ENCODE results near the gene PHAX. TPM values are rescaled to one million over a fixed set of nuclear protein-coding genes. Genes with fewer than 3 reads are reported as not detected.
"Not testable (repeated sequence)": the region's sequence is repeated elsewhere in the genome, so short reads cannot be mapped to it uniquely, and the experiment has no call there.

PHAX gene
- total RNA-seq, 1 experiment from 2014 or later, result 30.6 TPM

DNA sequence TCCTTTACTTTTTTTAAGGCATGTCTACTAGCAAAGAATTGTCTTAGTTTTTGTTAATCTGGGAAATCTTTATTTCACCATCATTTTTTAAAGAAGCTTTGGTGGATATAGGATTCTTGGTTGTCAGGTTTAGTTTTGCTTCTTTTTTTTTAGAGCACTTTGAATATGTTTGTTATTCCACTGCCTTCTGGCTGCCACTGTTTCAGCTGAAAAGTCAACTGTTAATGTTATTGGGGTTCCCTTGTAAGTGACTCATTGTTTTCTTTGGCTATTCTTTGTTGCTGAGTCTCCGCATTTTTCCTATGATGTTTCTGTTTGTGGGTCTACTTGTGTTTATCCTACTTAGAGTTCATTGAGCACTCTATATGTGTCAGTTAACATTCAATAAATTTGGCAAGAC, 44.4 kb downstream of the PHAX start:
- H3K9me3 ChIP-seq (ENCODE audit: insufficient read depth, low read depth), result peaks cover 10% of the 10 kb centered on the region; the same call in 1 of the 2 replicates
- no peak for TF ChIP-seq EZH2 (IDR thresholded peaks at IDR 0.05; ENCODE audit: low read depth)
- TF ChIP-seq, protein P1, sequence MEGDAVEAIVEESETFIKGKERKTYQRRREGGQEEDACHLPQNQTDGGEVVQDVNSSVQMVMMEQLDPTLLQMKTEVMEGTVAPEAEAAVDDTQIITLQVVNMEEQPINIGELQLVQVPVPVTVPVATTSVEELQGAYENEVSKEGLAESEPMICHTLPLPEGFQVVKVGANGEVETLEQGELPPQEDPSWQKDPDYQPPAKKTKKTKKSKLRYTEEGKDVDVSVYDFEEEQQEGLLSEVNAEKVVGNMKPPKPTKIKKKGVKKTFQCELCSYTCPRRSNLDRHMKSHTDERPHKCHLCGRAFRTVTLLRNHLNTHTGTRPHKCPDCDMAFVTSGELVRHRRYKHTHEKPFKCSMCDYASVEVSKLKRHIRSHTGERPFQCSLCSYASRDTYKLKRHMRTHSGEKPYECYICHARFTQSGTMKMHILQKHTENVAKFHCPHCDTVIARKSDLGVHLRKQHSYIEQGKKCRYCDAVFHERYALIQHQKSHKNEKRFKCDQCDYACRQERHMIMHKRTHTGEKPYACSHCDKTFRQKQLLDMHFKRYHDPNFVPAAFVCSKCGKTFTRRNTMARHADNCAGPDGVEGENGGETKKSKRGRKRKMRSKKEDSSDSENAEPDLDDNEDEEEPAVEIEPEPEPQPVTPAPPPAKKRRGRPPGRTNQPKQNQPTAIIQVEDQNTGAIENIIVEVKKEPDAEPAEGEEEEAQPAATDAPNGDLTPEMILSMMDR (conservative IDR thresholded peaks at IDR 0.05), result no peak
- H3K79me2 ChIP-seq (ENCODE audit: low read depth), result no peaks in the 10 kb centered on the region
- POLR2A ChIA-PET (ENCODE audit: unreplicated experiment), result no interaction called here
- no peak for DNase-seq
- H3K4me1 ChIP-seq (replicated peaks; ENCODE audit: insufficient read depth), result no peaks in the 10 kb centered on the region
- H3F3A ChIP-seq (ENCODE audit: insufficient read depth, low read depth), result no peaks in the 10 kb centered on the region
- no peaks in the 10 kb centered on the region for H3K27me3 ChIP-seq (ENCODE audit: insufficient read depth, low read depth)
- H3K36me3 ChIP-seq (ENCODE audit: low read depth), result no peaks in the 10 kb centered on the region
- H3K27ac ChIP-seq, result no peak overlapping the region
- H3K9me2 ChIP-seq (ENCODE audit: insufficient read depth), result no peaks in the 10 kb centered on the region
- intact Hi-C loops (cut with micrococcal nuclease; ENCODE audit: unreplicated experiment), result no loop called here
- H2AFZ ChIP-seq, result no peak overlapping the region
- no TSS peak for BruUV-seq (replicated peaks)
- no peak overlapping the region for H3K4me2 ChIP-seq
- CTCF ChIA-PET, result interaction anchor here (0.6 kb wide), 1 partner anchor 927 kb away, joined by 8 read pairs; no protein-coding TSS in a partner anchor
- H4K20me1 ChIP-seq (ENCODE audit: insufficient read depth), result no peaks in the 10 kb centered on the region; the same call in 1 of the 2 replicates
- no peak overlapping the region for H3K4me3 ChIP-seq

GRCh38 chr5:126647071-126647470, 46.3 kb downstream of the PHAX start:
- Histone ChIP-seq H2AFZ (no peak overlapping the region), H3K36me3 (ENCODE audit: low read depth) (no peaks in the 10 kb centered on the region), H3K4me1 (replicated peaks; ENCODE audit: insufficient read depth) (no peaks in the 10 kb centered on the region), H3K79me2 (ENCODE audit: low read depth) (no peaks in the 10 kb centered on the region), H4K20me1 (ENCODE audit: insufficient read depth) (no peaks in the 10 kb centered on the region), H3K9me3 (ENCODE audit: insufficient read depth, low read depth) (peaks cover 10% of the 10 kb centered on the region; the same call in 1 of the 2 replicates), H3K4me3 (no peak overlapping the region), H3K4me2 (no peak overlapping the region), H3K27me3 (ENCODE audit: insufficient read depth, low read depth) (no peaks in the 10 kb centered on the region), H3K9me2 (ENCODE audit: insufficient read depth) (no peaks in the 10 kb centered on the region), H3K27ac (no peak overlapping the region), H3F3A (ENCODE audit: insufficient read depth, low read depth) (no peaks in the 10 kb centered on the region)
- ChIA-PET CTCF (no interaction called here), POLR2A (ENCODE audit: unreplicated experiment) (no interaction called here)
- no peak for DNase-seq
- no TSS peak for BruUV-seq (replicated peaks)
- intact Hi-C loops (cut with micrococcal nuclease; ENCODE audit: unreplicated experiment), result no loop called here
- no peak for TF ChIP-seq EZH2 (IDR thresholded peaks at IDR 0.05; ENCODE audit: low read depth)
- TF ChIP-seq, protein P1 (conservative IDR thresholded peaks at IDR 0.05), result no peak

DNA sequence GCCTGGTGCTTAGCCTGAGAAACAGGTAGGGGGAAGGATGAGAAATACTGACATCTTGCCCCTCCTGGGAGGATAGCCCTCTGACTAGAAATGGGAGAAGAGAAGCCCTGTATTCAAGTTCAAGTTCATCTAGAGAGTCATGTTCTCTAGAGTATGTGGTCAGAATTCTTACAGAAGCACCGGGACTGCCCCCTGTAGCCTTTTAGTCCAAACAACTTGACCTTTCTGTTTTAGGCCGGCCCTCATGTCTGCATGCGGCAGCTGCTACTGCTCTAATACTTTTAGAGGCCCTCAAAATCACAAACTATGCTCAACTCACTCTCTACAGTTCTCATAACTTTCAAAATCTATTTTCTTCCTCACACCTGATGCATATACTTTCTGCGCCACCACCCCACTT, 47.7 kb downstream of the PHAX start:
- H3F3A ChIP-seq (ENCODE audit: insufficient read depth, low read depth), result no peaks in the 10 kb centered on the region
- no TSS peak for BruUV-seq (replicated peaks)
- no peaks in the 10 kb centered on the region for H4K20me1 ChIP-seq (ENCODE audit: insufficient read depth)
- TF ChIP-seq, protein P1 (conservative IDR thresholded peaks at IDR 0.05), result no peak
- no peak for TF ChIP-seq EZH2 (IDR thresholded peaks at IDR 0.05; ENCODE audit: low read depth)
- no peaks in the 10 kb centered on the region for H3K27me3 ChIP-seq (ENCODE audit: insufficient read depth, low read depth)
- ChIA-PET POLR2A (ENCODE audit: unreplicated experiment) (no interaction called here), CTCF (no interaction called here)
- intact Hi-C loops (cut with micrococcal nuclease; ENCODE audit: unreplicated experiment), result no loop called here
- H2AFZ ChIP-seq, result no peak overlapping the region
- H3K36me3 ChIP-seq (ENCODE audit: low read depth), result no peaks in the 10 kb centered on the region
- no peaks in the 10 kb centered on the region for H3K79me2 ChIP-seq (ENCODE audit: low read depth)
- H3K4me1 ChIP-seq (replicated peaks; ENCODE audit: insufficient read depth), result no peaks in the 10 kb centered on the region
- DNase-seq, result no peak
- H3K9me2 ChIP-seq (ENCODE audit: insufficient read depth), result no peaks in the 10 kb centered on the region
- peaks cover 10% of the 10 kb centered on the region; the same call in 1 of the 2 replicates for H3K9me3 ChIP-seq (ENCODE audit: insufficient read depth, low read depth)
- H3K4me3 ChIP-seq, result no peak overlapping the region
- H3K4me2 ChIP-seq, result no peak overlapping the region
- H3K27ac ChIP-seq, result no peak overlapping the region

- H3F3A ChIP-seq (ENCODE audit: insufficient read depth, low read depth); H3K4me1 ChIP-seq (replicated peaks; ENCODE audit: insufficient read depth); DNase-seq; H2AFZ ChIP-seq; H3K79me2 ChIP-seq (ENCODE audit: low read depth); H3K36me3 ChIP-seq (ENCODE audit: low read depth); H3K4me2 ChIP-seq; intact Hi-C loops (cut with micrococcal nuclease; ENCODE audit: unreplicated experiment); H3K27me3 ChIP-seq (ENCODE audit: insufficient read depth, low read depth); H4K20me1 ChIP-seq (ENCODE audit: insufficient read depth); H3K9me2 ChIP-seq (ENCODE audit: insufficient read depth); POLR2A ChIA-PET (ENCODE audit: unreplicated experiment); BruUV-seq (replicated peaks); H3K27ac ChIP-seq; H3K4me3 ChIP-seq; CTCF ChIA-PET: not testable (repeated sequence)
- peaks cover 10% of the 10 kb centered on the region; the same call in 1 of the 2 replicates for H3K9me3 ChIP-seq (ENCODE audit: insufficient read depth, low read depth)
Measured at GRCh38 chr5:126649057-126649456, 48.3 kb downstream of the PHAX start.

- DNase-seq; POLR2A ChIA-PET (ENCODE audit: unreplicated experiment); H3K4me2 ChIP-seq; CTCF ChIA-PET; H3K36me3 ChIP-seq (ENCODE audit: low read depth); H2AFZ ChIP-seq; H3K4me3 ChIP-seq; H3K27me3 ChIP-seq (ENCODE audit: insufficient read depth, low read depth); BruUV-seq (replicated peaks); H3K79me2 ChIP-seq (ENCODE audit: low read depth); H3K4me1 ChIP-seq (replicated peaks; ENCODE audit: insufficient read depth); H3K9me2 ChIP-seq (ENCODE audit: insufficient read depth); H3K9me3 ChIP-seq (ENCODE audit: insufficient read depth, low read depth); H3F3A ChIP-seq (ENCODE audit: insufficient read depth, low read depth); H4K20me1 ChIP-seq (ENCODE audit: insufficient read depth); H3K27ac ChIP-seq: not testable (repeated sequence)
- intact Hi-C loops (cut with micrococcal nuclease; ENCODE audit: unreplicated experiment), result loop anchor here (10.0 kb wide), 1 partner anchor 845 kb away; no protein-coding TSS in a partner anchor
Measured at GRCh38 chr5:126649709-126650108, 49.0 kb downstream of the PHAX start.
